GM21619 (cell line): ENCODE measurements around the gene PALM2AKAP2.

ENCODE experiments used
- ATAC-seq: cut with Tn5 transposase; IDR thresholded peaks from one replicate; pipeline ENCODE4 v1.9.1; 2021; ENCODE audit not compliant: unreplicated experiment

PALM2AKAP2 gene

DNA sequence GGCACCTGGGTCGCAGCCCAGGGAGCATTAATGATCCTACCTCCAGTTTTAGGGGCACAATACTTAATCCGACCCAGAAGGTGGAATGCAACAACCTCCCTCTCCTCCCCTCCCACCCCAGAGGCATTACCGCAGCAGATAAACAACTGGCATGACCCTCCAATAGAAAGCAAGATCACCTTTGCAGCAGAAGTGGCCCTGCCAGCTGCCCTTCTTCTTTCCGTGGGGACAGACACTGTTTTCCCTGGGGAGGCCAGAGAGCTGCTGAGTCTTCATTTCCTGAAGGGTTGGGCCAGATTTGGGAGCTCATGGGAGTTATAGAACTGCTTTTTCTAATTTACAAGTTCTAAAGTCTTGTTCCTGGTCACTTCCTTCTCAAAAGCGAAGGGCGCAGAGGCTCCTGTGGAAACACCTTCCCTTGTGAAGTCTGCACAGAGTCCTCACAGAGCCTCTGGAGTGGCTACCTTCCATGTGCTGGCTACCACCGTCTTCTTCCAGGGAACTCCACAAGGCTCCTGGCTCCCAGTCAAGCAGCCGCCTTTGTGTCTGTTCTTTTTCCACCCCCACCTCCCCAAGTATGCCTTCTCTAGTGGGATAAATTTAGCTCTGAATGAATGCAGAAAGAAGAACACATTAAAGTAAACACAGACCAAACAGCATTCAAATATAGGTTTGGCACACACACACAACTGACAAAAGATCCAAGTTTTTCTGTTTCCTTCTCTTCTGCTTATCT lies 8.0 kb upstream of the PALM2AKAP2 start:
- no peak for ATAC-seq

DNA sequence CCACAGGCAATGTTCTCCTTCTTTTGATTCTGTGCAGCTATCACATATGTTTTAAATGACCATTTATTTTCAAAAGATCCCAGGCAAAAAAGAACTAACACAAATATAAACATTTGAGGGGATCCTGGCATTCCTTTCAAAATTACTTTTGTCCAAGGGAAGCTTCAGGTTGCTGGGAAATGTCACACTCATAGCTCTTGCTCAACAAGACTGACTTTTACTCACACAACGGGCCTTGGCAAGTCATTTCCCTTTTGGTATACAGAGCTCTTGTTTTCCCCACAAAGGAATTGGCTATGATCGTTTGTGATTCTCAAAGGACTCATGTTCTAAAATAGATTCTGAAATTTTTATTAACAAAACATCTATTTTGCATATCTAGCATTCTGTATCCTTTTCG lies 4.5 kb upstream of the PALM2AKAP2 start:
- ATAC-seq, result no peak

DNA sequence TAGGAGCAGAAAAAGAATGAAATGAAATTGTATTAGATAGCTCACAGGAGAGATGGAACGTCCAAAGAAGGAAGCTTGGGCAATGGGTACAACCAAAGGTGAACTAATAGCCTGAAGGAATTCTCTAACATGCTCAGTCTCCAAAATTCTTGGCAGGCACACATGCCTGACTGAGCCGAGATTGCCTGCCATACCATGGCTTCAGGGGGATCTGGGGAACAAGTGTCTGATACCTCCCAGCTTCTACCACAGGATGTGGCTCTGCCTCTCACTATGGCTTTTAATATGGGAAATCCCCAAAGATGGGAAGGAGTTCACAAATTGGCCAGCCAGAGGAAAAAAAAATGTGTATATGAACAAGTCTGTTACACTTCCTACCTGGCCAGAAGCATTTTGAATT lies 3.6 kb upstream of the PALM2AKAP2 start:
- ATAC-seq, result no peak

DNA sequence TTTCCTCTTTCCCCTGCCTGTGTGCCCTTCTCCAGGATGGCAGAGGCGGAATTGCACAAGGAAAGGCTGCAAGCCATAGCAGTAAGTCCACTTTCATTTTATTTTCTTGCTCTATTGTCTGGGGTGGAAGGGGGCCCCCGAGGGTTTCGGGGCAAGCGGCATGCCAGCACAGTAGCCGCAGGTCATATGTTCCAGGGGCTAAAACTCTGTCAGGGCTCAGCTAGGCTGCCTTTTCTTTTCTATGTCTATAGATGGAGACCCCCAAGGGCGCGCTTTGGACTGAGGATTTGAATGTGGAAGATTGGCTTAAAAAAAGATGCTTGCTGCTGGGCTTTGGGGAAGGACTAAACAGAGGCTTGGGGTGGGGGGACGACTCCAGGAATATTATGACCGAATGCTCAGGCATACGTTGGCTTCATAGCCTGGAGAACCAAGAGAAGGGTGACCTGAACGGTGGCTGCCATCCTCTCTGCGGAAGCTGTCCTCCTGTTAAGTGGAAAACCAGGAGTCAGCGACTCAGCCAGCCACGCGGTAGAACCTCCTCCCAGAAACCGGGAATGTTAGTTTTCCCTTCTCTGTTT lies 545 bp downstream of the PALM2AKAP2 start:
- ATAC-seq, result no peak

DNA sequence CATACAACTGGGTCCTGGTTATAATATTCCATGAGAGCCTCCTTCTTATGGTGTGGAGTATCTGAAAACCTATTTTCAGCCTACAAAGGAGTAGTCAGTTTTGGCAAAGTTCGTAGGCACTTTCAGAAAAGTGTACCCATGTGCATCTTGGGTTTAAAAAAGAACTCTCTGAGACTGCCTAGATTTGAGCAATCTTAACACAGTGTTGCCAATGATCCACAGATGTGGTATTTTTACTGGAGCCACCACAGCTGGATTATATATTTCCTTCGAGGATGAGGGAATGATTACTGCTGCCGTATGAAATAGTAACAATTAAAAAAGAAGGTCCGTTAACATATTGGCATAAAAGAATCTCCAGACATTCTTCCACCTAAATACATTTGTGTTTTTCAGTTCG lies 1.1 kb downstream of the PALM2AKAP2 start:
- ATAC-seq, result no peak

DNA sequence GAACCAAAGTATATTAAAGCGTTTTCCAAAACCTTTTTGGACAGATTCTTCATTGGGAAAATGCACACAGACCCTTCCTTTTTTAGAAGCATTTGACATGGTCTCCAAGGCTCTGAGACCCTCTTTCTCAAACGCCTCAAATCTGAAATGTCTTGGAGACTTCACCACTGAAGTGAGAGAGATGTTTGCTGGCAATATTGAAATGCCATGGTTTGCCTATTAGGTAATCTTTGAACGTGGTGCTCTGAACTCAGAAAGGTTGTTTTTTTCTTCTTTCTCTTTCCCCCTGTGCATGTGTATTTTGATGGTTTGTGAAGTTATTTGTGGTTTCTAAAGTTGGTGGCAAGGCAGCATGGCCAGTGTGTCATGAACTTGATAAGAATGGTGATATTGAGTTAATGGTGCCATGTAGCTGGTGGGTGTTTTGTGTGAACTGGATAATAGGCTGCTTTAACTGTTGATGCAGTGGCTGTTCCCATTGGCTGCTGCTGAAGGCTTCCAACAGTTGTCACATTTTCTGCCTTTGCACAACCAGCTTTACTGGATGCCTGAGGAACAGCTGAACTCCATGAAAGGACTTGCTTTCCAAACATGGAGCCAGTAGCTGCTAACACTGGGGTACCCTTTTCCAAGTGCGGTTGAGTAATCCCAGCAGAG lies 1.7 kb downstream of the PALM2AKAP2 start:
- no peak for ATAC-seq

DNA sequence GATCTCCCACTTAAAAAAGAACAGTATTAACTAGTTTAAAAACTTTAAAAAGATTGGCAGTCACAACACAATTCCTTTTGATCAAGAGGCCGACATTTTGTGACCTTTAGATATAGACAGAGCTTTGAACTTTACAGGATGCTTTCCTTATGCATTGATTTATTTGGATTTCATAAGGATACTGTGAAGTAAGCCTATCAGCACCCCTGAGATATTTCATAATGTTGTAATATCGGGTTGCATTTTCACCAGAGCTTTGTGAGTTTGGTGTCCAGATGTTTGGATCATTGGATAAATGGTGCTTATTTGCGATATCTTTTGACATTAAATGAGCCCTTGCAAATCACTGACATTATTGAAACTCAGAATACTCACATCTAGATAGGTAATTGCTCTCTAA lies 7.7 kb downstream of the PALM2AKAP2 start:
- no peak for ATAC-seq

DNA sequence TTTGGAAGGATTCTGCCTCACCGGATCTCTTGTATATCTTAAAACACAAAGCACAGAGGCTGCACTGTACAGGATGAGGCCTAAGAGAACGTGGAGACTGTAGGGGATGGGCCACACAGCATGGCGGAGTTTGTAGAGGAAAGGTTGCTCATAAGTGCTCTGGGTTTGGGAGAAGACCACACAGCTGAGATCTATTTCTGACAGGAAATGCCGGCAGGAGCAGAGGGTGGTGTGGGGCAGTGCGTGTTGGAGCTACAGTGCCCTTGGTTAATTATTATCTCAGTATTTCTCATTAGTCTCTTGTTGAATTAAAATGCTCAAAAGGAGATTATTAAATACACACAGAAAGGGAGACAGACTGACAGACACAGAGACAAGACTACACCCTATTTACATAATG lies 9.6 kb downstream of the PALM2AKAP2 start:
- no peak for ATAC-seq

DNA sequence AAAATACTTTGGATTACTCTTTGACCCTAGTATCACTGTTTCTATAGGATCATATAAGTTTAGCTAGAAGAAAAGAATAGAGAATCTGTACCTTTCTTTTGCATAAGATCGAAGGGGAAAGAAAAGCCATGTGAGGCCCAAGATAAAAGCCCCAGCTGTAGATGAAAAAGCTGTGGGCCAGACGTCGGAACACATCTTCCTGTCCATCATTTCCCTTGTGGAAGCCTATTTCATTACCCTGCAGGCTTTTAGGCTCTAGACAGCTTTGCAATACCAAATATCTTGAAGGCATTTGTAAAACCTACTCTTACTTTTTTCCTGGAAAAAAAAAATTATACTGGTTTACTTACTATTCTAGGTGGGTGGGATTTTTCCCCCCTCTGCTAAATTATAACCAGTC lies 10.0 kb downstream of the PALM2AKAP2 start:
- no peak for ATAC-seq

DNA sequence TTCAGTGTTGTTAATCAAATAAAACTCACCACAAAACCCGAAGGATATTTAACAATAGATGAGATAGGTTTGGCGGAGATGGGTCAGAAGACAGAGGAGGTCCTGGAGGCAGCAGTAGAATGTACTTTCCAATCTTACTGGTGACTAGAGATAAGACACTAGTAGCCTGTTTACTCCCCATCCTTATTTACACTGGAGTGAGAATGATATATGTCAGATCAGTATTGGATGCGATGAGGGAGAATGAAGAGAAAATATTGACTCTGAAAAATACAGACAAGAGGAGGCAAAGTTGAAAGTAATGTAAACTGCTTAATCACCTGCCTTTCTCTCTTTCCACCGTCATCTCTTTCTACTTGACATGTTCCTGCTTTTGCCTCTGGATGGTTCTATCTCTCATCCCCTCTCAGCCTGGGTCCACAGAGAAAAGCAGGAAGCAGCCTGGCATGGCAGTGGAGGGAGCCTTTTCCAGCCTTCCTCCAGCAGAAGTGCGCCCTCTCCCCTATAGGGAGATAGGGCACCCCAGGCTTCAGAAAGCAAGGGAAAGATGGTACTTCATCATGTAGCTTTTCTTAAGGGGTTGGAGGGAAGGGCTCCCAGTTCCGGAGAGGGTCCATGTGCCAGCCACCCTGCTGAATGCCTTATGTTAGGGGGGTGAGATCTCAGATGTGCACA lies 11.1 kb downstream of the PALM2AKAP2 start:
- ATAC-seq, result no peak

DNA sequence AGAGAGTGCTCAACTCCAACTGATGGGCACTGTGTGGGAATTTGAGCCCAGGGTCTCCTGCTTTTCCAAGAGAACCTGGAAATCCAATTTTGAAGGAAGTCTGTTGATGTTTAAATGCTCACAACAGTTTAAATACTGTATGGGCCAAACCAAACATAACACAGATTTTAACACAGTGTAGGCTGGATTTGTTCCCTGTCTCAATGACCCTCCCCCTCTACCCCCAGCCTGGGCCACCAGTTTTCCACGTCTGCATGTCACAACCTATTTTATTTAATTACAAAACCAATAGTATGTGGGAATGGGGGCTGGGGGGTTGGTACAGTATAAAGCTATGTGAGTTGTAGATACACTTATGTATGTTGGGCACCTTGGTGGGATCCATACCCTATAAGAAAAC lies 11.7 kb downstream of the PALM2AKAP2 start:
- ATAC-seq, result no peak

DNA sequence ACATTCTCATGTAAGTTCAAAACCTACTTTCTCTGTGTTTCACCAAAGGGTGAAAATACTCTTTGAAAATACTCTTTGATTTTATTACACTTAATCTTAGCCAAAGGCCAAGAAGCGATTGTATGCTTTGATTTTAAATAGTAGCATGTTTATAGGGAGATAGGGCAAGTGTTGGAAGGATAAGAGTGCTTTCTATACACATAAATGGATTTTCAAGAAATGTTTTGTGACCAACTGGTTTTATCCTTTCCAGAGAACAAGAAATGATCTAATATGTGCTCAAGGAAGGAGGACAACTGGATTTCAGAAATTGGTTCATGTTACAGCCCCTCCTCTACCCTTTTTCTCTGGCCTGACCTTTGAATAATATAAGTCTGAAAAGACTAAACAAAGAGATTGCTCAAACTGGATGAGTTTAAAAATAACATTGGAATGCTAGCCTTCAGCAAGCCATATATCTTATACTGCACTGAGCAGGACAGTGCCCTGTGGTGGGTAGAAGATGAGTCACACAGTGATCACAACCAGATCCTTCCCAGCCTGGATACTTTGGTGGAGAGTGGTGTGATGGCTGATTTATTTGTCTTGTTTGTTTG lies 13.1 kb downstream of the PALM2AKAP2 start:
- no peak for ATAC-seq

DNA sequence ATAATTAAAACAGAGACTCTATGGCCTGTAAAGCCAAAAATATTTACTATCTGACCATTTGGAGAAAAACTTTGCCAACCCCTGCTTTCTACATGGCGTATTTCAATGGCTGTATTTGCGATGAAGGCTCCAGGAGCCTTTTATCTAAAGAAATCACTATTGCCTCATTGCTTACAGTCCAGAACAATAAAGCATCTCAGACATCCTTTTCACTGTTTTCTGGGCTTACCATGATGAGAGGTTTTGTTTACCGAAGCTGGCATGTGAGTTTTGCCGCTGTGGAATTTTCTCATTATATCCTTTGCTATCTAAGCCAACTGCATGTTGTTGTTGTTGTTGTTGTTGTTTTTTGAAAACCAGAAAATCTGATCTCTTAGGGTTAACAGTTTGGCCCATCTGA lies 13.9 kb downstream of the PALM2AKAP2 start:
- ATAC-seq, result no peak

DNA sequence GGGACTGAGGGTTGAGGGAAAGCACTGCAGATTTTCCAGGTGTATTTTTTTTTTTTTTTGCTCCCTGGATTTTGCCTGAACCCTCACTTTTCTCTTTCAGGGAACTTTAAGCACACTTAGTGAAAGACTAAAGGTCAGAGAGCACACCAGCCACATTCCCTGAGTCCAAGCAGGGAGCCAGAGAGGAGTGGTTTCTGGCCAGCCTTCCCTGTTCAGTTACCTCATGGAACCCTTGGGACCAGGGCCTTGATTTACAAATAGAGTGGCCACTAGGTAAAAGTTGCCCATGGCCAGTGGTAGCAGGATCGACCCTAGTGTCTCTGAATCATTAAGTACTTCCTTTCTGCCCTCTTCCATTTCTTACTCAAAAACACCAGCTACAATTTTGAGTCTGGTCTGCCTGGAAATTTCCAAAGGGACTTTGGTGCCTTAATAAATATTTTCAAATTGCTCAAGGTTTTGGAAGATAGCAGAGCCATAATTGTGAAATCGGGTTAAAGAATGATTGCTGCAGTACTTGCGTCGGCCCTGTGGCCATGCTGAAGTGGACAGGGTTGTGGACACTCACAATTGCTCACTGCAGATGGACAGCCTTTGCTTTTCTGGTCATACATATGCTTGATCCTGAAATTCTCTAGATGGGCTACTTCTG lies 14.5 kb downstream of the PALM2AKAP2 start:
- no peak for ATAC-seq

DNA sequence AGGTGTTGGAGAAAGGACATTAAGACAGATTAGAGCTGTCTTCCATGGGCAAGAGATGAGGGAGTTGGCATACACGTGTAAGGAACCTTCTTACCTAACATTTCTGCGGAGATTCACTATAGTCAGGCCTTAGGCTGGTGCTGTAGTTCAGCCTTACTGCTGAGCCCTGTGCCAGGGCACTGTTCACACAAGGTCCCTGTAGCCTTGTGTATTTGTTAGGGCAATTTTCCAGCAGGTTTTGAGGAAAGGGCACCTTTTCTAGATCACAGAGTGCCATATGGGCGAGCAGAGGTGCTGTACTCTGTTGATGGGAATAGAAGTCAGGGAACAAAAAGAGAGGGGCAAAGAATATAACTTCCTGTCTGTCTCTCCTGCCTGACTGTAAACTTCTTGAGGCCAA lies 15.6 kb downstream of the PALM2AKAP2 start:
- ATAC-seq, result no peak

DNA sequence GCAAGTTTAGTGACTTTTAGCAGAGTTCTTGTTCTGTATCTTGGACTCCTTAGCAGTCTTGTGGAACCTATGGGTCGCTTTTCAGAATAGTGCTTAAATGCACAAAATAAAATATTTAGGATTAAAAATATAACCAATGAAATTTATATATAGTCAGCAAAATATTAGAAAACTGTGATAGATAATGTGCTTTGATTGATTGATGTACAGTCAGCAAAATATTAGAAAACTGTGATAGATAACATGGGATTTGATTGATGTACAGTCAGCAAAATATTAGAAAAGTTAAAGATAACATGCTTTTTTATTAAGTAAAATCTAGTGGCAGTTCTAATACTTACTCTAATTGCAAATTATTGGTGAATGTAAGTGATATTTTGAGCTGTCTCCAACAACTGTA lies 16.1 kb downstream of the PALM2AKAP2 start:
- no peak for ATAC-seq

DNA sequence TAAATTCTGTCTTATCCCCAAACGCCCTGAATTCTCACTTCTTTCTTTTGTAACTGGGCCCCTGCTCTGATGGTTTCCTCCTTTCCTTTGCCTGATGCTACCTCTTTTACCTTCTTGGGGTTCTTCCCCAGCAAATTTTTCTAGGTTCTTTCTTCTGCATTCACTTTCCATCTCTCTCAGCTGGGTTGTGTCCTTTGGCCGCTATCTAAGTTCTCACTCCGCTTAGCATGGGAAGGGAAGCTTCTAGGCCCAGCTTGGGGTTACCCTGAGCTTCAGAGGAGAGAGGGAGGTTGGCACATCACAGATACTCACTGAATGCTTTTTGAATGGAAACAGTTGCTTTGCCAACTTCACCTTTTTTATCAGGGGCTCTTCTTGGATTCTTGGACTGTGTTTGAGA lies 17.0 kb downstream of the PALM2AKAP2 start:
- no peak for ATAC-seq

DNA sequence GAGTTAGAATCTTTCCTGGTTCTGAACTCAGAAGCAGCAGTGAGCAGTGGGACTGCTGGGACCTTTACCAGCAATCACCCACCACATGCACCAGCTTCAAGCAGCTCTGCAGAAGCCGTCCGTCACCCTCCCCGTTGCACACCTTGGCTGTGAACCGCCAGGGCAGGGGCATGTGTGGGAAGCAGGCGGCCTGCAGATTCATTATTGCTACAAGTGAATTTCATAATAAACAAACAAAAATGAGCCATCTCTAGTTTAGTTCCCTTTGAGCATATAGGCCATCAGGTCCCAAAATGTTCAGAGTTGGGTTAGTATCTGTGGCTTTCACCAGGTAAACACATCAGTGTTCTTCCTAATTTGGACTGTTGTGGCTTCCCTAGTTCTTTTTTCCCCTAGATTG lies 17.5 kb downstream of the PALM2AKAP2 start:
- ATAC-seq, result no peak

DNA sequence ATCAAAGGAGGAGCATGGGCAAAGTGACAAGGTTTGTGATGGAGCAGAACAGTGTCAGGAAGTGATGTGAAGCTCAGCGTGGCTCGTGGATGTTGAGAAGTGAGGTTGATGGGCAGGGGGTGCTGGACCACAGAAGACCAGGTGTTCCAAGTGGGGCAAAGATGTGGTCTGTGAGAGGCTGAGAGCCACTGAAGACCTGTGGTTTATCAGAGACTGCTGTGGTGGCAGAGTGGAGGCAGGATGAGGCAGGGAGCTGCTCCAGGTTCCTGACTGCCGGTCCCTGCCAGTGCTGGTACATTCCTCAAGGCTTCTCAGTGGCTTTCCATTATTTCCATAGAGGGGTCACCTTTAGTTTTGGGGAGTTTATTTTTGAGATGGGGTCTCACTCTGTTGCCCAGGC lies 19.1 kb downstream of the PALM2AKAP2 start:
- ATAC-seq, result no peak

DNA sequence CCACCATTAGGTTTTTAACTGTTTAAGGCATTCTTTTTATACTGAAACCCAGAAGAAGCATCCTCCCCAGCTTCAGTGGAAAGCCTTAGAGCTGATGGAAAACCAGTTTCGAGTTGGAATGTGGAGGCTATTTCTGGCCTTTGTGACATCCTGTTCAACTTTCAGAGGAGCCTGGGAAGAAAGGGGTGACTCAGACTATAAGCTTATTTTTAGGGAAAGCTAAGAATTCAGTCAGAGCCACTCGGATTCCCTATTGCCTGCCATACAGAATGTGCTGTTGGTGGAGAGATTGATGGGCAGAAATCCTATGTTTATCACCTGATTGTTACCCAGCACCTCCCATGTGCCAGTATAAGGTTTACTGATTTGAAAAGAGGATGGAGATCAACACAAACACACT lies 19.8 kb downstream of the PALM2AKAP2 start:
- ATAC-seq, result no peak

DNA sequence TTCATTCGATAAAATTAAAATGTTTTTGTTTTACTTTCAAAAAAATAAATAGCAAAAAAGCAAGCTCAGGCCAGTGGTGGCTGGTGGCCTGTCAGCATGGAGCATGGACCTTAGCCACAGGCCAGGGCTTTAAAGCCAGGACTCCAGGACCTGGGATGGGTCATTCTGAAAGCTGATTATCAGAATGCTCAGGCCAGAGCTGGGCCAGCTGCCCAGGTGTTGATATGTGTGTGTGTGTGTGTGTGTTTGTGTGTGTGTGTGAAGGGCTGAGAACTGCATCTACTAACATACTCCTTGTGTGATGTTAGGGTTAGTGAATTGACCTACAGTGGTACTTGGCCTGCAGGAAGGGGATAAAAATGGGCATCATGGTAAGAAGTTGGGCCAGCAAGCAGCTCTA lies 21.5 kb downstream of the PALM2AKAP2 start:
- no peak for ATAC-seq
